ENCODE data around the gene HAL.

DNA sequence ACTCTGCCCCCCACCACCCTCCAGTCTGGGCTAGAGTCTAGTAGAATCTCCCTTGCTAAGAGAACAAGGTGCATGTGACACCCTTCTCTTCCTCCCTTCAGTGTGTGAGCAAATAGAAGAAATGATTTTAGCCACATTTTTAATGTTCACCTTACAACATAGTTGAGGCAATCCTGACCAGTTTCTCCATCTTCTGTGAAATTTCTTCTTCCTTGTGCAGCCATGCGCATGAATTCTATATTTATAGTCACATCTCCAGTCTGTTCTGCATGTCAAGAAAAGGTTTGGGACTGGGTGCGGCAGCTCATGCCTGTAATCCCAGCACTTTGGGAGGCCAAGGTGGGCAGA is 48.8 kb upstream of the HAL start:
- no peak for TF ChIP-seq HDGF (IDR thresholded peaks at IDR 0.05)
- no peak for TF ChIP-seq POLR2AphosphoS5 (IDR thresholded peaks at IDR 0.05; ENCODE audit: low read length)

Data from GM12878 (cell line).